ENCODE data around the gene ECEL1. TPM values are rescaled to one million over a fixed set of nuclear protein-coding genes. Genes with fewer than 3 reads are reported as not detected.

Gene ECEL1
- total and polyA plus RNA-seq, 9 of the 15 experiments (the other 6 are each of a cell fraction or from before 2014, with no cell fraction given), result 0.09 TPM; not detected in 8

GRCh38 chr2:232458661-232459418 is 28.8 kb downstream of the ECEL1 start (continued):
- TF ChIP-seq REST (IDR thresholded peaks at IDR 0.05; ENCODE audit: borderline replicate concordance) (no peak), REST (CRISPR knock-in tag; IDR thresholded peaks at IDR 0.05; ENCODE audit: low read depth) (no peak), CHD7 (IDR thresholded peaks at IDR 0.05; ENCODE audit: low read depth, low read length) (no peak), POLR2AphosphoS2 (IDR thresholded peaks at IDR 0.05; ENCODE audit: low read length) (no peak), PHTF2 (CRISPR knock-in tag; IDR thresholded peaks at IDR 0.05) (no peak), THRB (CRISPR knock-in tag; conservative IDR thresholded peaks at IDR 0.05) (no peak)
